HG03520 (cell line): ENCODE results near the gene WBP2NL.

Source experiments
- ATAC-seq: cut with Tn5 transposase; IDR thresholded peaks from one replicate; pipeline ENCODE4 v1.9.1; 2021; ENCODE audit warnings: mild to moderate bottlenecking, moderate library complexity; ENCODE audit not compliant: unreplicated experiment

The WBP2NL gene

GRCh38 chr22:41976961-41977566 is 21.5 kb upstream of the WBP2NL start:
- no peak for ATAC-seq

DNA sequence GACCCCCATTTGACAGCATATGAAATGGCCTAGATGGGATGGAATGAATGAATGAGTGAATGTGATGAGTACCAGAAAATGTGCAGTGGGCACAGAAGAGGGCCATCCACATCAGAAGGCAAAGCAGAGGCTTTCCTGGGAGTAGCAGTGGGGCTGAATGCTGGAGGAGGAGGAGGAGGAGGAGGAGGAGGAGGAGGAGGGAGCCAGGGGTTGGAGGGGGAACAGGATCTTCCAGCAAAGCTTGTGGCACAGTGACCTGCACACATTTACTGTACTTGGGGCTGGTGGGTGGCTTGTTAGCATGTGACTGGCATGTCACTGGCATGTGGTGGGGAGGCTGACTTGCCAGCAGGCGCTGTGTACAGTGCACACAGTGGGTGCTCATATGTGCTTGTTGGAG is 19.9 kb upstream of the WBP2NL start:
- ATAC-seq = no peak

DNA sequence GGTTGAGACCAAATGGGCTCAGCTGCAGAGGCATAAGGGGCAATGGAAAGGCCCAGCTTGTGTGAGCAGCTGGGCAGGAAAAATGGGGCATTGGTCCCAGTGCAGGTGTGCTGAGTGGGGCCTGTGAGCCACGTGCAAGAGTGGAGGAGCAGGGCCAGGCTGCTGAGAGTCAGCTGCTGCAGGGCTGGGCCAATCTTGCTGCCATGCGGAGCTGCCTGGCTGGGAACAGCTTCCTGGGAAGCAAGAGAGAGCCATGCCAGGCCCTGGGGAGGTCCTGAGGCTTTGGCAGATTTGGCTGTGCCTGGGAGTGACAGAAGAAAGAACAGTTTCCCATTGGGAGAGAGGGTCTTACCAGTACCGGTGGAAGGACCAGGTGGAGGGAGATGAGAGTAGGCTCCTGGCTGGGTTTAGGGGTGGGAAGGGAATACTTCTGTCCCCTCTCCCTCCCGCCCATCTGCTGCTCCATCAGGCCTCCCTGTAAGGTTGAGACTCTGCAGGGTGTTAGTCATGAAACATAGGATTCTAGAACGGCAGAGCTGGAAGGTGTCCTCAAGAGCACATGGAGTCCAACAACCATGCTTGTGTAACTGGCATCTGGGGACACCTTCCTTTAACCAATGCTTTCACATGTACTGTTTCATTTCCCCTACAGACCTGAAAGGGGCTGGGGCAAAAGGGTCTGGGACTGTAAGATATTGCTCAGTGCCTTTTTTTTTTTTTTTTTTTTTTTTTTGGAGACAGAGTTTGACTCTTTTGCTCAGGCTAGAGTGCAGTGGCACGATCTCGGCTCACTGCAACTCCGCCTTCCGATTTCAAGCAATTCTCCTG is 19.0 kb upstream of the WBP2NL start:
- ATAC-seq = no peak

- no peak for ATAC-seq
These were observed 15.7 kb upstream of the WBP2NL start for GRCh38 chr22:41982865-41983264.

DNA sequence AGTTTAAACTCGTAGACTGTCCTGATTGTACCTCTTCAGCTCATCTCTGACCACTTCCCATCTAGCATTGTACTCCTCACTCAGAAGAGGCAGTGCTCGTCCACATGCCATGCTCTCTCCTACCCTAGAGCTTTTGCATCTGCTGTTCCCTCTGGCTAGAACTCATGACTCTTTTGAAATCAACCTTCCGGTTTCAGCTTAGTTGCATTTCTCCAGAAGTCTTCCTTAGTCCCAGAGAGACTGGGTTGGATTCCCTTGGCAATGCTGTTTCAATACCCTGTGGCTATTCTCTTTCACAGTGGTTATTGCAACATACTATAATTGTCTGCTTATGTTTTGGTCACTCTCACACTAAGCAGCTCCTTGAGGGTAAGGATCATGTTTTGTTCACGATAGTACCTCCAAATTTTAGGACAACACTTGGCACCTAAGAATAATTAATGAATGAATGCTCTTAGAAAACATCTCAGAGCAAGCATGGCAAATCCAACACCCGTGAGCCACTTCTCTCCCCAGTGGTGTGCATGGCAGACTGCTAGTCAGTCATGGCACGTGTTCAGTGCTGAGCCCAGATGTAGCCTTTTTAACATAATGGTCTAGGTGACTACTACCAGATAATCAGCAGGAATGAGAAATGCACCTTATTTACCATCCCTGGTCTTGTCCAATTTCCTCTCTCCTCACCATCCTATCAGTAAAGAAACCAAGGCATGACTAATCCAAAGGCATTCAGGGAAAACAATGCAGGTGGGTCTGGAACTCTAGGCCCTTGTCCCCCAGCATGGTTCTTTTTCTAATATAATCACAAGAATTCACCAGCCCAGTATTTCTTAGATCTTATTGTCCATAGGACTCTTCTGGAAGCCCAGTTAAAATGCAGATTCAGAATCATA is 14.8 kb upstream of the WBP2NL start:
- ATAC-seq = no peak

- no peak for ATAC-seq
These were observed 11.3 kb upstream of the WBP2NL start for GRCh38 chr22:41987276-41987675.

- no peak for ATAC-seq
These were observed 9.3 kb upstream of the WBP2NL start for GRCh38 chr22:41989246-41989645.

- ATAC-seq = no peak
These were observed 7.5 kb upstream of the WBP2NL start for GRCh38 chr22:41991111-41991510.

DNA sequence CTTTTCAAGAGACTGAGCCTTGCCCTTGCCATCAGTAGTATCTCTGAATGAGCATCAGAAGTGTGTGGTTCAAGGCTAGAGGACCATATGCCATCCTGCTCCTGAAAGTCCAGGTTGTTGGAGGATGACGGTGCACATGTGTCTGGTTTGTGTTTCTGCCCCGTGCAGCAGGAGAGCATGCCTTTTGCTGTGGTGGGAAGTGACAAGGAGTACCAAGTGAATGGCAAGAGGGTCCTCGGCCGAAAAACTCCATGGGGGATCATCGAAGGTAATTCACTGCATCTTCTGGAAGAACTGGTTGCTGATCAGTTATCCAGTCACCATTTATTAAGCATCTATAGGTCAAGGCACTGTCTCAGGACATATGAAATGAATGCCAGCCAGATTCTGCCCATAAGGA is 6.1 kb upstream of the WBP2NL start:
- no peak for ATAC-seq

- ATAC-seq = no peak
These were observed 3.4 kb upstream of the WBP2NL start for GRCh38 chr22:41995211-41995610.

DNA sequence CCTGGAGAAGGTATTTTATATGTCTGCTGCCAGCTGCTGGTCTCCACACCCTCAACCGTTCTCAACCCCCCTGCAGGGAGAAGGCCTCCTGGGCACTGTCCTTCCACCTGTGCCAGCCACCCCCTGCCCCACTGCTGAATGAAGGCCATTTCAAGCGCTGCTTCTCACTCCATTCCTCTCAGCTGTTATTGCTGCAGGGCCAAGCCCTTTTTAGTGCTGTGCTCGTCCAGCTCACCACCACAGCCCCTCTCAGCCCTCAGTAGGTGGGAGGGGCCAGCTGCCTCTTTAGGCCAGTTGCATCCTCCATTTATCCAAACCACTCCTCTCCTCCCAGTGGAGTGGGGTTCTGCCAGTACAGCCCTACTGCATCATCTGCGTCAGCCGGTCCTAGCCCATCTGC is 1.8 kb upstream of the WBP2NL start:
- ATAC-seq = no peak

DNA sequence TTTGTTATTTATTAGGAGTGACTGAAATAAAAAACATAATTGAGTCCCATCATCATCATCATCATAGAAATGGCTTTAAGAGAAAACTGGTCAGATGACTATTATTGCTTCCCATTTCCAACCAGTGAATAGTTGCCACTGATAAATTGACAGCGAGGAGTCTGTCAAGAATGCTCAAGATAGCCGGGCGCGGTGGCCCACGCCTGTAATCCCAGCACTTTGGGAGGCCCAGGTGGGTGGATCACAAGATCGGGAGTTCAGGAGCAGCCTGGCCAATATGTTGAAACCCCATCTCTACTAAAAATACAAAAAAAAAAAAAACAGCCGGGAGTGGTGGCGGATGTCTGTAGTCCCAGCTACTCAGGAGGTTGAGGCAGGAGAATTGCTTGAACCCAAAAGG is 1.9 kb downstream of the WBP2NL start:
- no peak for ATAC-seq

DNA sequence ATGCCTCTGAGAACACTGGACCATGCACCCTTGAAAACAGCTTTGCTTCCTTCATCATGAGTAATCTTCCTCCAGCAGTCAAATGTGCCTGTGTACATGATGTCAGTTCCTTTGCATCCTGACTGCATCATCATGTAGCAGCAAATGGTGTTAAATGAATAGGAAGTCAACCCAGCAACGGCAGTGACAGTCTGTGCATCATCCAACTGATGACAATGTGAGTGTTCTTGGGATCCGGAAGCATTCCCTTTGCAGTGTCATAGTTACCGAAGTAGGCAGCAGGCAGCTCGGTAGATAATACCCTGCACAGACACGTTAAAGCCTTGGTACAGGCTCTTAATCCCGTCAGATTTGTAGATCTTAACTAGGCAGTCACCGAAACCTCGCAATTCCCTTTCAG is 2.5 kb downstream of the WBP2NL start:
- no peak for ATAC-seq

GRCh38 chr22:42001706-42002105 is 3.1 kb downstream of the WBP2NL start:
- ATAC-seq = no peak

- no peak for ATAC-seq
These were observed 9.3 kb downstream of the WBP2NL start for GRCh38 chr22:42007922-42008321.

GRCh38 chr22:42010778-42011177 is 12.2 kb downstream of the WBP2NL start:
- ATAC-seq = no peak

GRCh38 chr22:42013385-42013784 is 14.8 kb downstream of the WBP2NL start:
- ATAC-seq = no peak

DNA sequence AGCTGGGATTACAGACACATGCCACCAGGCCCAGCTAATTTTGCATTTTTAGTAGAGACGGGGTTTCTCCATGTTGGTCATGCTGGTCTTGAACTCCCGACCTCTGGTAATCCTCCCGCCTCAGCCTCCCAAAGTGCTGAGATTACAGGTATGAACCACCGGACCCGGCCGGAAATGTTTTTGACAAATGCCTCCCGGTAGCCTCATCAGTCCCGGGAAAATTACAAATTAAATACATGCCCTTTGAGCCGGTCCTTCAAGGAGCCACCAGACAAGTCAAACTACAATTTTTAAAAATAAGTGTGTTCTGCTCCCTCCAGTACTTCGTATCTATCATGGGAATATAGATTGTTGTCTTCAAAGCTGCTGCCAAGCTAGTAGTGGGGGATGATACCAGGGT is 17.5 kb downstream of the WBP2NL start:
- ATAC-seq = no peak

DNA sequence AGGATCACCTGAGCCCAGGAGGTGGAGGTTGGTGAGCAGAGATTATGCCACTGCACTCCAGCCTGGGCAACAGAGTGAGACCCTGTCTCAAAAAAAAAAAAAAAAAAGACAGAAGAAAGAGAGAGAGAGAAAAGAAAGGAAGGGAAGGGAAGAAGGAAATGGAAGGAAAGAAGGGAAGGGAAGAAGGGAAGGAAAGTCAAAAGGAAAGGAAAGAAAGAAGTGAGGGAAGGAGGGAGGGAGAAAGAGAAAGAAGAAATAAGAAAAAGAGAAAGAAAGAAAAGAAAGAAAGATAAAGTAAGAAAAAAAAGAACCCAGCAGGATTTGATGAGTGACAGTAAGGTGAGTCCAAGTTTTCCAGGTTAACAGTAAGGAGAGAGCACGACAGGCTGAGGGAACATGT is 19.6 kb downstream of the WBP2NL start:
- no peak for ATAC-seq

- ATAC-seq = no peak
These were observed 23.0 kb downstream of the WBP2NL start for GRCh38 chr22:42021571-42021970.

DNA sequence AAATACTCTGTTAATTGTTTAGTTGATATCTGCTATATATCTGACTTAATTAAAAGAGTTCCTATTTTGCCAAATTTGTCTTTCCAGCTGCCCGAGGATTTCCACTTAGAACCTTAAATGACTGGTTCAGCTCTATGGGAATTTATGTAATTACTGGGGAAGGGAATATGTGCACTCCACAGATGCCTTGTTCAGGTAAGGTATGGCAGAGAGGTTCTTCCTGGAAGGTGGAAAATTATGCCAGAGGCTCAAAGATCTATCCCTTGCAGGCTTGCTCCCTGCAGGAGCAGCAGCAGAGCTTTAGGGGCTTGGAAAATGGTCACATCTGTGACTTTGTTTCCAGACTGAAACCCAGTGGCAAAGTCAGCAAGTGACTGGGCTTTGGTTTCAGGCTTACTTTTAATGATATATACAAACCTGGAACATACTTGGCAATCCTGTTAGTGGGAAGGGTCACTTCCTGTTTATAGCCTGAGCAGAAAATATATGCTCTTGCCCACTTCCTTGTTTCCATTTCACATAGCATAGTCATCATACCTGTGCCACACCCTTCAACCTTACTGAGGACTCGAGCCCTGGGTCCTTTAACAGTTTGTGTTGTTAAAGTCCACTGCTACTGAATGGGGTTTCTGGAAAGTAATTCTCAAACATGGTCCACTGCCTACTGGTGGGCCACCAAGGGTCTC is 23.7 kb downstream of the WBP2NL start:
- ATAC-seq = no peak
